Astrocyte of the cerebellum (primary cell): ENCODE results near the gene DEFB110.

Experiments used
- DNase-seq: peaks from one replicate; pipeline ENCODE4 v3.0.0-alpha.2; 2011; ENCODE audit warnings: low read depth
- H3K4me3 ChIP-seq: 2 replicates; pipeline ENCODE4 v1.5.1; 2011; ENCODE audit warnings: mild to moderate bottlenecking, low read depth, low read length, moderate library complexity
- in situ Hi-C: cut with HindIII; loops from 2 replicates; pipeline ENCODE4 v1.10.0; 2017; ENCODE audit warnings: low sequenced_read_pairs
- TF ChIP-seq, protein P1 (sequence below): IDR thresholded peaks from 2 replicates; pipeline ENCODE4 v1.5.1; 2012; ENCODE audit warnings: low read length, low read depth, moderate library complexity, mild to moderate bottlenecking; ENCODE audit errors: missing control alignments

The DEFB110 gene

DNA sequence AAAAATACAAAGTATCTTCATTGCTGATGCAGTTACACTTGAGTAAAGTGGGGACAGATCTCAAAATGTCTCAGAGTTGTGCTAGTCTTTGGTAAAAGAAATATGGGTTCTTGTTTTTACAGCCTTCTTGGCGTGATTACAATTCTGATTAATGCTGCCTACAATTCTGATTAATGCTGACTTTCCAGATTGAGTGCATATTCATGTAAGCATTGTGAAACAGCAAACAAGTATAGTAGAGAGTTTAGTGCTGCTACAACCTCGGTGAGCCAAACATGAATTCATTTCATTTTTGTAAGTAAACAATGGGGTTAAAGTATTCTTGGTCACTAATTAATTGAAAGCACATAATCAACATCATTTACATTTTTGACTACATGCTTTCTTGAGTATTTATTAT lies 52.2 kb downstream of the DEFB110 start, which contains the start of gene DEFB113:
DEFB113 (minus strand) TSS at position 21 of the 400 bp plus-strand sequence; CDS start at position 21, 0 bp downstream.
- TF ChIP-seq, protein P1, sequence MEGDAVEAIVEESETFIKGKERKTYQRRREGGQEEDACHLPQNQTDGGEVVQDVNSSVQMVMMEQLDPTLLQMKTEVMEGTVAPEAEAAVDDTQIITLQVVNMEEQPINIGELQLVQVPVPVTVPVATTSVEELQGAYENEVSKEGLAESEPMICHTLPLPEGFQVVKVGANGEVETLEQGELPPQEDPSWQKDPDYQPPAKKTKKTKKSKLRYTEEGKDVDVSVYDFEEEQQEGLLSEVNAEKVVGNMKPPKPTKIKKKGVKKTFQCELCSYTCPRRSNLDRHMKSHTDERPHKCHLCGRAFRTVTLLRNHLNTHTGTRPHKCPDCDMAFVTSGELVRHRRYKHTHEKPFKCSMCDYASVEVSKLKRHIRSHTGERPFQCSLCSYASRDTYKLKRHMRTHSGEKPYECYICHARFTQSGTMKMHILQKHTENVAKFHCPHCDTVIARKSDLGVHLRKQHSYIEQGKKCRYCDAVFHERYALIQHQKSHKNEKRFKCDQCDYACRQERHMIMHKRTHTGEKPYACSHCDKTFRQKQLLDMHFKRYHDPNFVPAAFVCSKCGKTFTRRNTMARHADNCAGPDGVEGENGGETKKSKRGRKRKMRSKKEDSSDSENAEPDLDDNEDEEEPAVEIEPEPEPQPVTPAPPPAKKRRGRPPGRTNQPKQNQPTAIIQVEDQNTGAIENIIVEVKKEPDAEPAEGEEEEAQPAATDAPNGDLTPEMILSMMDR = no peak
- H3K4me3 ChIP-seq = no peak within 1 kb of the TSS
- in situ Hi-C loops = no loop called here
- no peak for DNase-seq
